DOHH2 (cell line): ENCODE measurements around the gene EFNA5.

Experiments
- EZH2phosphoT487 ChIP-seq: fragments of 200-600 bp; sonication (generic); IDR thresholded peaks from 2 replicates; pipeline ENCODE4 v1.6.1; 2017; ENCODE audit warnings: borderline replicate concordance, mild to moderate bottlenecking, antibody characterized with exemption, low read length, moderate library complexity, mixed read lengths
- TF ChIP-seq, protein P1 (sequence below): fragments of 200-600 bp; sonication (generic); IDR thresholded peaks from one replicate; pipeline ENCODE4 v1.5.1; 2014; ENCODE audit warnings: antibody characterized with exemption, mild to moderate bottlenecking, low read depth, low read length; ENCODE audit not compliant: poor library complexity, severe bottlenecking

DNA sequence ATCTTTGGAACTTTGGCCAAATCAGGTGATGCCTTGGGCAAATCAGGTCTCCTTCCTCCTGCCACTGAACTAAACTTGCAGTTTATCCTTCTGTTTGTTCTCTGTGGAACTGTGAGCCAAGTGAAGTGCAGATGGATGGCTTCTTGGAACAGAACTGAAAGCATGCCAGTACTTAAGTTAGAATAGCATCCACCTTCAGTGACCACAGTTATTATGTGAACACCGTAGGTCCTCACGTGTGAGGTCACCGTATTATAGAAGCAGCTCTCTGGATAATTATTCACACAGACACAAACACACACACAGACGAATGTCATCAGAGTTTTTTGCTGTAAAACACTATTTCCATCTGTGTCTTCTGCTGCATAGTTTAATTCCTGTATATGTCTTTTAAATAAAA, 162.6 kb downstream of the EFNA5 start:
- TF ChIP-seq, protein P1, sequence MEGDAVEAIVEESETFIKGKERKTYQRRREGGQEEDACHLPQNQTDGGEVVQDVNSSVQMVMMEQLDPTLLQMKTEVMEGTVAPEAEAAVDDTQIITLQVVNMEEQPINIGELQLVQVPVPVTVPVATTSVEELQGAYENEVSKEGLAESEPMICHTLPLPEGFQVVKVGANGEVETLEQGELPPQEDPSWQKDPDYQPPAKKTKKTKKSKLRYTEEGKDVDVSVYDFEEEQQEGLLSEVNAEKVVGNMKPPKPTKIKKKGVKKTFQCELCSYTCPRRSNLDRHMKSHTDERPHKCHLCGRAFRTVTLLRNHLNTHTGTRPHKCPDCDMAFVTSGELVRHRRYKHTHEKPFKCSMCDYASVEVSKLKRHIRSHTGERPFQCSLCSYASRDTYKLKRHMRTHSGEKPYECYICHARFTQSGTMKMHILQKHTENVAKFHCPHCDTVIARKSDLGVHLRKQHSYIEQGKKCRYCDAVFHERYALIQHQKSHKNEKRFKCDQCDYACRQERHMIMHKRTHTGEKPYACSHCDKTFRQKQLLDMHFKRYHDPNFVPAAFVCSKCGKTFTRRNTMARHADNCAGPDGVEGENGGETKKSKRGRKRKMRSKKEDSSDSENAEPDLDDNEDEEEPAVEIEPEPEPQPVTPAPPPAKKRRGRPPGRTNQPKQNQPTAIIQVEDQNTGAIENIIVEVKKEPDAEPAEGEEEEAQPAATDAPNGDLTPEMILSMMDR = no peak
- no peak for TF ChIP-seq EZH2phosphoT487
